Spleen (tissue), 11 donors: ENCODE data around the gene LAMA4. TPM values are rescaled to one million over a fixed set of nuclear protein-coding genes. Genes with fewer than 3 reads are reported as not detected.

ENCODE experiments used
- DNase-seq: peaks from one replicate; pipeline ENCODE4 v3.0.0-alpha.2; 2020
- H3K27ac ChIP-seq, 8 donors: fragments of 200-600 bp; sonication (generic) in 7 of 8; 1 replicate in 4 of 8; 2 replicates in 4 of 8; pipeline versions ENCODE4 v1.5.0 to v1.8.0; 2016 to 2021; ENCODE audit warnings: inconsistent platforms in 4 of 8, mild to moderate bottlenecking in 4 of 8, moderate library complexity in 1 of 8
- H3K27me3 ChIP-seq, 7 donors: fragments of 200-600 bp; sonication (generic) in 6 of 7; replicated peaks in 1 of 7; 1 replicate in 4 of 7; 2 replicates in 3 of 7; pipeline versions ENCODE4 v1.5.0 to v1.8.0; 2016 to 2021; ENCODE audit warnings: inconsistent platforms in 3 of 7, mild to moderate bottlenecking in 1 of 7
- H3K36me3 ChIP-seq, 6 donors: fragments of 200-600 bp; sonication (generic) in 5 of 6; 1 replicate in 4 of 6; 2 replicates in 2 of 6; pipeline versions ENCODE4 v1.5.0 to v1.8.0; 2016 to 2021; ENCODE audit warnings: inconsistent platforms in 2 of 6
- H3K4me1 ChIP-seq, 6 donors: fragments of 200-600 bp; sonication (generic) in 5 of 6; 1 replicate in 3 of 6; 2 replicates in 3 of 6; pipeline versions ENCODE4 v1.5.0 to v1.8.0; 2016 to 2021; ENCODE audit warnings: inconsistent platforms in 3 of 6
- H3K4me3 ChIP-seq, 8 donors: fragments of 200-600 bp; sonication (generic) in 7 of 8; 1 replicate in 4 of 8; 2 replicates in 4 of 8; pipeline versions ENCODE4 v1.5.0 to v1.8.0; 2016 to 2021; ENCODE audit warnings: inconsistent platforms in 4 of 8, mild to moderate bottlenecking in 4 of 8, moderate library complexity in 2 of 8
- H3K9me3 ChIP-seq, 8 donors: fragments of 200-600 bp; sonication (generic) in 7 of 8; 1 replicate in 4 of 8; 2 replicates in 4 of 8; pipeline versions ENCODE4 v1.5.0 to v1.8.0; 2016 to 2021; ENCODE audit warnings: inconsistent platforms in 4 of 8
- POLR2A ChIP-seq, 3 donors: fragments of 450-650 bp; IDR thresholded peaks; one replicate each; pipeline ENCODE4 v1.5.1; 2017; ENCODE audit warnings: antibody characterized with exemption in 3 of 3, mild to moderate bottlenecking in 1 of 3
- POLR2AphosphoS5 ChIP-seq, 3 donors: sonication (generic); formaldehyde crosslinking; IDR thresholded peaks; one replicate each; pipeline ENCODE4 v1.5.1; 2017; ENCODE audit warnings: antibody characterized with exemption in 3 of 3
- WGBS, 5 donors: extraction: QIAGEN DNeasy Blood & Tissue Kit in 3 of 5; methylation state at CpG; one replicate each; pipeline versions ENCODE4 v1.1.5 to v1.1.7; 2013 to 2018; 5-methylcytosine and 5-hydroxymethylcytosine counted together
- intact Hi-C: fragments of 100-400 bp; cut with DNase I; formaldehyde crosslinking; loops from one replicate; pipeline ENCODE4 v1.15.0; 2023; ENCODE audit warnings: low total_unique reads
- polyA plus RNA-seq, 3 donors: library from polyadenylated mRNA; stranded (reverse); fragments of 200-250 nt; gene quantifications; one replicate each; pipeline ENCODE4 v1.2.1, GENCODE V29; 2013
- total RNA-seq, 7 donors: library from RNA; depleted of rRNA in 3 of 7; stranded (reverse); fragments of >200 nt in 3 of 7; fragmentation: NEBNext Ultra II Directional in 4 of 7; extraction: Animal tissue kit (Norgen Biotek cat#: 25700) in 4 of 7; gene quantifications; one replicate each; pipeline versions ENCODE4 v1.1.0 to v1.2.1, GENCODE V29; 2016 to 2021
- TF ChIP-seq, protein P1 (sequence below), 11 experiments: fragments of 200-600 bp in 7 of 11; fragments of 450-650 bp in 4 of 11; sonication (generic) in 4 of 11; IDR thresholded peaks in 8 of 11; conservative IDR thresholded peaks in 3 of 11; 1 replicate in 7 of 11; 2 replicates in 4 of 11; pipeline versions ENCODE4 v1.4.0 to v1.8.0; 2016 to 2021; ENCODE audit warnings: antibody characterized with exemption in 11 of 11, inconsistent platforms in 4 of 11, mild to moderate bottlenecking in 1 of 11
- donor health status: healthy with polysubstance abuse.
- donor health status: DM: no; HTN: no; CAD: no; lungs with moderate emphysema.
- donor health status: DM: no; HTN: no; CAD: no.
- donor health status: Bipolar disorder and iron deficiency.
- donor health status: healthy.
- donor health status: DM: no; HTN: no; CAD: no.
- donor health status: DM: yes; HTN: yes; CAD: no.

Gene LAMA4
- total and polyA plus RNA-seq, 10 donors = 0.76 to 3.7 (median 2.5) TPM

DNA sequence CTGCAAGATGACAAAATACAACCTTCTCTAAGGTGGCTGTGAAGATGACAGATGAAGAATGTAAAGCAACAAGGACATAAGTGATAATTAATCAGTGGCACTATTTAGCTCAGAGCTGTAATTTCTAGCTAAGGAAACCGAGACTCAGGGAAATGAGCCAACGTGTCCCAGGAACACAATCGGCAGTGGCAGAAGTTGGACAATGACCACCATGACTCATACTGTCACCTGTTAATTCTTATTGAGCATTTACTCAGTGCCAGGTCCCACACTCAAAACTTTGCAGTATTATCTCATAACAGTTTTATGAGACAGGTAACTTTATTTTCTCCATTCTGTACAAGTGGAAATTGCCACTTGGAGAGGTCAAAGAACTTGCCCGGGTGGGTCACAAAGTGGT lies 55.8 kb downstream of the LAMA4 start:
- no peak overlapping the region for H3K27ac ChIP-seq
- 64 to 87% (median 77%) methylated on average over 4 of the region's 4 CpGs for WGBS, 5 donors
- DNase-seq = no peak
- H3K4me1 ChIP-seq = no peaks in the 10 kb centered on the region
- intact Hi-C loops = no loop called here
- no peak overlapping the region for H3K4me3 ChIP-seq
- H3K36me3 ChIP-seq = no peaks in the 10 kb centered on the region
- peaks cover 0 to 38% (median 0%) of the 10 kb centered on the region in 7 donors for H3K27me3 ChIP-seq
- peaks cover 0 to 3% (median 0%) of the 10 kb centered on the region in 8 donors for H3K9me3 ChIP-seq
- no peak for TF ChIP-seq POLR2AphosphoS5 (IDR thresholded peaks at IDR 0.05)
- TF ChIP-seq, protein P1, sequence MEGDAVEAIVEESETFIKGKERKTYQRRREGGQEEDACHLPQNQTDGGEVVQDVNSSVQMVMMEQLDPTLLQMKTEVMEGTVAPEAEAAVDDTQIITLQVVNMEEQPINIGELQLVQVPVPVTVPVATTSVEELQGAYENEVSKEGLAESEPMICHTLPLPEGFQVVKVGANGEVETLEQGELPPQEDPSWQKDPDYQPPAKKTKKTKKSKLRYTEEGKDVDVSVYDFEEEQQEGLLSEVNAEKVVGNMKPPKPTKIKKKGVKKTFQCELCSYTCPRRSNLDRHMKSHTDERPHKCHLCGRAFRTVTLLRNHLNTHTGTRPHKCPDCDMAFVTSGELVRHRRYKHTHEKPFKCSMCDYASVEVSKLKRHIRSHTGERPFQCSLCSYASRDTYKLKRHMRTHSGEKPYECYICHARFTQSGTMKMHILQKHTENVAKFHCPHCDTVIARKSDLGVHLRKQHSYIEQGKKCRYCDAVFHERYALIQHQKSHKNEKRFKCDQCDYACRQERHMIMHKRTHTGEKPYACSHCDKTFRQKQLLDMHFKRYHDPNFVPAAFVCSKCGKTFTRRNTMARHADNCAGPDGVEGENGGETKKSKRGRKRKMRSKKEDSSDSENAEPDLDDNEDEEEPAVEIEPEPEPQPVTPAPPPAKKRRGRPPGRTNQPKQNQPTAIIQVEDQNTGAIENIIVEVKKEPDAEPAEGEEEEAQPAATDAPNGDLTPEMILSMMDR (IDR thresholded peaks at IDR 0.05 in 8 of 11, conservative IDR thresholded peaks at IDR 0.05 in 3 of 11) = no peak
- no peak for TF ChIP-seq POLR2A (IDR thresholded peaks at IDR 0.05)

DNA sequence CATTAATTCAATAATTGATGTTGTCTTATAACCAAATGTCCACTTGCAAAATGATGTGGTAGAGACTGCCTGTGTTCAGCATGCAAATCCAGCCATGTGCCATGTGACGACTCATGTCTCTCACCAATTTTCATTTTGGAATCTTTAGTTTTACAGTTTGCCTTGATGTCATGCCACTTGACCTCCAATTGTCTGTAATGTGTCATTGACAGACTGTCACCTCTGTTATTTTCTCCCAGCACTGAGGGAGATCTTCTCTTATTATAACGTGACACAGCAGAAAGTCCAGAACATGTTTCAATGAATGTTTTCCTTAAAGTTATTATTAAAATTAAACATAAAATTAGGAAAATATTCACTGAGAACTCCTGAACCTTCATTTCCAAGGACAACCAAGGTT lies 56.7 kb downstream of the LAMA4 start:
- no peak overlapping the region for H3K27ac ChIP-seq

DNA sequence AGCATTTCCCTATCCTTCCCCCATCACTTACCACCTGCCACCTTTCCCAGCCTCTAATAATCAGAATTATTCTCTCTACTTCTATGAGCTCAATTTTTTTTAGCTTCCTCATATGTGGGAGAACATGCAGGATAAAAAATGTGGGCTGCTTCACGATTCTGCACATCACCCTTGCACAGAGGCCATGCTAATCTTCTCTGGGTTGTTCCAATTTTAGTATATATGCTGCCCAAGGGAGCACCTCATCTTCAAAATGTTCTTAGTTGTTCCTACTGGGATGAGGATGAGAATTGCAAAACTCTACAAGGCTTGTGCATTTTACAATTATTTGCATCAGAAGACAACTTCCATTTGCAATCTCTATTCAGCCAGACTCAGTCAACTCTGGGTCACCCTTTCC lies 58.1 kb downstream of the LAMA4 start:
- peaks cover 0 to 3% (median 0%) of the 10 kb centered on the region in 8 donors for H3K9me3 ChIP-seq
- intact Hi-C loops = no loop called here
- 70 to 92% (median 75%) methylated on average over 1 of the region's 1 CpG for WGBS, 5 donors
- no peak for TF ChIP-seq POLR2A (IDR thresholded peaks at IDR 0.05)
- no peak for TF ChIP-seq POLR2AphosphoS5 (IDR thresholded peaks at IDR 0.05)
- TF ChIP-seq, protein P1 (IDR thresholded peaks at IDR 0.05 in 8 of 11, conservative IDR thresholded peaks at IDR 0.05 in 3 of 11) = no peak
- DNase-seq = no peak
- H3K36me3 ChIP-seq = no peaks in the 10 kb centered on the region
- no peaks in the 10 kb centered on the region for H3K4me1 ChIP-seq
- peaks cover 0 to 46% (median 2%) of the 10 kb centered on the region in 7 donors for H3K27me3 ChIP-seq
- no peak overlapping the region for H3K4me3 ChIP-seq
- no peak overlapping the region for H3K27ac ChIP-seq

More for the DNA sequence above, 56.7 kb downstream of the LAMA4 start:
- H3K4me1 ChIP-seq = no peaks in the 10 kb centered on the region
- no peaks in the 10 kb centered on the region for H3K36me3 ChIP-seq
- intact Hi-C loops = no loop called here
- H3K9me3 ChIP-seq = peaks cover 0 to 3% (median 0%) of the 10 kb centered on the region in 8 donors
- WGBS, 5 donors = 90 to 96% (median 95%) methylated on average over 2 of the region's 2 CpGs
- peaks cover 0 to 34% (median 0%) of the 10 kb centered on the region in 7 donors for H3K27me3 ChIP-seq
- TF ChIP-seq POLR2A (IDR thresholded peaks at IDR 0.05) = no peak
- TF ChIP-seq POLR2AphosphoS5 (IDR thresholded peaks at IDR 0.05) = no peak
- TF ChIP-seq, protein P1 (IDR thresholded peaks at IDR 0.05 in 8 of 11, conservative IDR thresholded peaks at IDR 0.05 in 3 of 11) = no peak
- H3K4me3 ChIP-seq = no peak overlapping the region
- no peak for DNase-seq

DNA sequence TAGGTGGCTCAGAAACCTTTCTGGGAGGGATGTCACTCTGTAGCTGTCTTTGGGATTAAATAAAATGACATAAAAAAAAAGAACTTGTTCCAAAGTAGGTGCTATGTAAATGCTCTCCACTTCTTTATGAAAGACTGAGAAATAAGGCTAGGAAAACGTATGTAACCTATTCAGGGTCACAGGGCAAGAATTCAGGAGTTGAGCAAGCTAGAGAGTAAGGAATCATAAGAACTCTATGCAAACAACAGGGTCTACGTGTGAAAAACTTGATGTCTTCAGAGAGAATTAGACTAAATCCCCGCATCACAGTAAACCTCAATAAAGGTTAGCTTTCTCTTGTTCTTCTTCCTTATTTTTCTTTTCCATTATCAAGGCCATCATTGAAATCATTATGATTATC lies 59.2 kb downstream of the LAMA4 start:
- peaks cover 0 to 3% (median 0%) of the 10 kb centered on the region in 8 donors for H3K9me3 ChIP-seq
- no peak overlapping the region for H3K27ac ChIP-seq
- H3K4me1 ChIP-seq = no peaks in the 10 kb centered on the region
- H3K4me3 ChIP-seq = no peak overlapping the region
- TF ChIP-seq POLR2A (IDR thresholded peaks at IDR 0.05) (no peak), POLR2AphosphoS5 (IDR thresholded peaks at IDR 0.05) (no peak)
- DNase-seq = no peak
- intact Hi-C loops = no loop called here
- no peaks in the 10 kb centered on the region for H3K36me3 ChIP-seq
- 79 to 90% (median 86%) methylated on average over 3 of the region's 3 CpGs for WGBS, 5 donors
- peaks cover 0 to 57% (median 2%) of the 10 kb centered on the region in 7 donors for H3K27me3 ChIP-seq

DNA sequence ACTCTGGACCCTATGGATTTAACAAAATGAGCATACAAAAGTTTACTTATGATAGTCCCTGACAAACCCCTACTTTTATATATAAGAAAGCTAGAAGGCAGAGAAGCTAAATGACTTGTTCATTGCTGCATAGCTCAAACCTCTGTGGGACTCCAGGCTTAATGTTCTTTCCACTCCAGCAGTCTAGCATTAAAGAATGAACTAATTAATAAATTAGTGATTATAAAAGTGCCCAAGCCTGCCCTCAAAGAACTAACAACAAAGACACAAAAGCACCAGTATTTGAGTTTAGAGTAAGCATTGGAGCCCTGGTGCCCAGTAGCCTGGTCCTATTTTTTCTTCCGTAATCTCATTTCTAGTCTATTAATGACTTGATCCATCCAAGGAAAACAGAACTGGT lies 59.9 kb downstream of the LAMA4 start:
- Histone ChIP-seq H3K27me3 (peaks cover 0 to 57% (median 2%) of the 10 kb centered on the region in 7 donors), H3K4me1 (no peaks in the 10 kb centered on the region), H3K36me3 (no peaks in the 10 kb centered on the region), H3K9me3 (no peaks in the 10 kb centered on the region), H3K27ac (no peak overlapping the region), H3K4me3 (no peak overlapping the region)
- TF ChIP-seq, protein P1 (IDR thresholded peaks at IDR 0.05 in 8 of 11, conservative IDR thresholded peaks at IDR 0.05 in 3 of 11) = no peak
- TF ChIP-seq POLR2A (IDR thresholded peaks at IDR 0.05) (no peak), POLR2AphosphoS5 (IDR thresholded peaks at IDR 0.05) (no peak)
- intact Hi-C loops = no loop called here
- no peak for DNase-seq
- 94 to 100% (median 95%) methylated on average over 1 of the region's 1 CpG for WGBS, 5 donors
